Right lobe of liver (tissue), 4 donors: Measurements from ENCODE around the gene PRCC.

Experiments used
- CTCF ChIP-seq, 4 donors: fragments of 200-600 bp in 3 of 4; fragments of 450-650 bp in 1 of 4; IDR thresholded peaks; one replicate each; pipeline versions ENCODE4 v1.5.1 to v1.8.0; 2016 to 2022; ENCODE audit warnings: antibody characterized with exemption in 4 of 4, mild to moderate bottlenecking in 2 of 4
- POLR2A ChIP-seq: fragments of 450-650 bp; IDR thresholded peaks from one replicate; pipeline ENCODE4 v1.6.1; 2017; ENCODE audit warnings: antibody characterized with exemption, mild to moderate bottlenecking
- donor health status: DM: no; HTN: no; CAD: no.
- donor health status: DM: no; HTN: no; CAD: no.
- donor health status: DM: no; HTN: yes; CAD: no.

- TF ChIP-seq CTCF (IDR thresholded peaks at IDR 0.05), result peak in 1 of 4 donors; percentile 7
- peak; percentile 57 for TF ChIP-seq POLR2A
Measured at GRCh38 chr1:156746728-156747631, 20.4 kb upstream of the PRCC start.
